Fibroblast of skin of left biceps (primary cell): ENCODE results near the gene KCNH8.

Experiments
- DNase-seq, 2 experiments: peaks; one replicate each; pipeline ENCODE4 v3.0.0-alpha.2; 2013; ENCODE audit warnings: low read depth in 2 of 2

Gene KCNH8

GRCh38 chr3:19250959-19251610 is 102.8 kb downstream of the KCNH8 start:
- DNase-seq = no peak

GRCh38 chr3:19254189-19254588 is 105.9 kb downstream of the KCNH8 start:
- no peak for DNase-seq

GRCh38 chr3:19254784-19255338 is 106.6 kb downstream of the KCNH8 start:
- no peak for DNase-seq

- no peak for DNase-seq
These were observed 108.0 kb downstream of the KCNH8 start for GRCh38 chr3:19256313-19256712.

GRCh38 chr3:19263606-19264005 is 115.3 kb downstream of the KCNH8 start:
- no peak for DNase-seq

DNA sequence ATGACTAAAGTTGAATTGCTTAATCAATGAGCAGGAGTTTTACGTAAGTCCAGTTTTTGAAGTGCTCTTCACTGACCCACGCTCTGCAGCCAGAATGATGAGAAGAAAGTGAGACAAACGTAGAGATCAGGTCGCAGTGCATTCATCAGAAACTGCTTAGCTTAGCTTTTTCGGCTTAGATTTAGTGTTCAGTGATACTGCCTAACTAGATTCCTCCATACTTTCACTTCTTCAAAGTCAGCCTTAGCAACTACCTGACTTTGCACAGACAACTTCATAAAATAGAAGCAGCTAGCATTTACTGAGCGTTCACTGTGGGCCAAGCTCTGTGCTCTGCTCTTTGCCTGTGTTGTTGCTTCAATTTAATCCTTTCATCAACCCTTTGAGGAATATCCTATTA is 116.1 kb downstream of the KCNH8 start:
- DNase-seq = no peak

GRCh38 chr3:19267040-19267439 is 118.7 kb downstream of the KCNH8 start:
- DNase-seq = no peak

GRCh38 chr3:19270481-19270880 is 122.2 kb downstream of the KCNH8 start:
- DNase-seq = no peak

DNA sequence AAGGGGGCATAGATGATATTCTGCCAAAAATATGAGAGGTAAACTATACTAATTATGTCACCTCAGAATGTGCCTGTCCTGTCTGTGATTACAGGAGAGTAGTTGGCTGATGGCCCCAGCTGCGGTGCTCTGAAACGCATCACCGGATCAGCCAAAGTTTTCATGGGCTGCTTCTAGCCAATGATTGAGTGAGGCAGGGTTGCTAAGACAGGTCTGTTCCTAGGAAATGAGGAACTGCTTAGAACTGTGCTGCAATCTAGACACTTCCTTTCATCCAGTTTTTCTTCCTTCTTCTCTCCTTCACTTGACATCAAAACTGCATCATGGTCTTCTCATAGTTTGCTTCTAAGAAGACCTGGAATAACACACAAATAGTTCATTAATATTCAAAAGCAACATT is 124.0 kb downstream of the KCNH8 start:
- DNase-seq = no peak

DNA sequence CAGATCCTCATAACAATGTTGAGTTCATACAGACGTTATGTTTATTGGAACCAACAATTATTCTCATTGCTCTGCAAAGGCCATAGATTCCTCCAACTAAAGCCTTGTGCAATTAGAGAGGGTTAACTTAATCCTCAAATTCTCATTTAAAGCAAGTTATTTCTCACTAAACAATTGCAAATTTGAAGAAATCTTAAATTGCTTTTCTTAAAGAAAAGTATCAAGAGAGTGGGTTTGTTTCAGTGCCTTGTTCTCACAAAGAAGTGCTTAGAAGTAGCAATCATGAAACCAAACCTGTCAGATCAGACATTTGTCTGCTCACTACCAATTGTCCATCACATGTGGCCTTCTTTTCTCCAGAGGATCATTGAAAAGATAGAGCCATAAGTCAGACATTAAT is 124.8 kb downstream of the KCNH8 start:
- no peak for DNase-seq

- no peak for DNase-seq
These were observed 126.3 kb downstream of the KCNH8 start for GRCh38 chr3:19274576-19274975.

DNA sequence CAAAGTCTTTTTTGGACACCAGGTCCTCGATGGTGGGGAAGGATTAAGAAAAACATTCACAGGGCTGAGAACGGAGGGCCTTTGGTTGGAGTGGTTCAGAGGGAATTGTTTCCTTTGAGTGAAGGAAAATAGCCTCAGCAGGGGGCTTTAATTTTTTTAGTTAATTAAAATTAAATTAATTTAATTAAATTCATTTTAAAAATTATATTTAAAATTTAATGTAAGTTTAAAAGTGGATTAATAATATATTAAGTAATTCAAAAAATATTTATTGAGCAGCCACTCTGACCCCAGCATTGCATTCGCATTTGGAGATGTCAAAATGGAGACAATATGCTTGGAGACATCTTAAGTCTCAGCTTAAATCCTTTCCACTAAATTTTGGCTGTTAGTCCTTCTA is 136.7 kb downstream of the KCNH8 start:
- no peak for DNase-seq

DNA sequence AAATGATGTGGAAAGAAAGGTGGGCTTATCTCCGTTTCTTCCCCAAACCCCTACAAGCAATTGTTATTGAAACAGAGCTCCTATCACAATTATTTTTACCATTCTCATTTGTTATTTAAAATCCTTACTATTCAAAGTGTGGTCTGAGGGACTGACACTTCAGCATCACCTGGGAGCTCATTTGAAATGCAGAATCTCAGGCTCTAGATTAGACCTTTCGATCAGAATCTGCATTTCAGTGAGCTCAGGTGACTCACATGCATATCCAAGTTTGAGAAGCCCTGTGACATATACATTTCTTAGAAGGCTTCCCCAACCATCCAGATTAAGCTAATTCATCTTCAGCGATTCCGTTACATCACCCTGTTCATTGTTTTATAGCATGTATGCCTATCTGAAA is 145.0 kb downstream of the KCNH8 start:
- DNase-seq = no peak

- no peak for DNase-seq
These were observed 146.9 kb downstream of the KCNH8 start for GRCh38 chr3:19295208-19295607.

DNA sequence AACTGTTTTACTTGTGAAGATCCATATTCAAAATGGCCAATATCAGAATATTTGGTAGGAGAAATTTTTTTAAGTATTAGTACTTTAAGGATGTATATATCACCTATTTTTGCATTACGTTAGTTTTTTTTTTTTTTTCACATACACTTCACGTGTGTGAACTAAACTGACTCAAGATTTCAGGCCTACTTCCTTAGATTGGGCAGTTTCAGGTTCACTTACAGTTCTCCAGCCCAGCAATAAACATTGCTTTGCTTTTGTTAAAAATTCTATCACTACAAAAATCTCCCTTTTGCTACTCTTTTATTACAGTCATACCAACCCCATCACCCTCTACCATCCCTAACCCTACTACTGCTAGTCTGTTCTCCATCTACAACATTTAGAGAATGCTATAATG is 183.6 kb downstream of the KCNH8 start:
- no peak for DNase-seq

GRCh38 chr3:19334120-19334519 is 185.8 kb downstream of the KCNH8 start:
- DNase-seq = no peak

- no peak for DNase-seq
These were observed 190.5 kb downstream of the KCNH8 start for GRCh38 chr3:19338769-19339168.

DNA sequence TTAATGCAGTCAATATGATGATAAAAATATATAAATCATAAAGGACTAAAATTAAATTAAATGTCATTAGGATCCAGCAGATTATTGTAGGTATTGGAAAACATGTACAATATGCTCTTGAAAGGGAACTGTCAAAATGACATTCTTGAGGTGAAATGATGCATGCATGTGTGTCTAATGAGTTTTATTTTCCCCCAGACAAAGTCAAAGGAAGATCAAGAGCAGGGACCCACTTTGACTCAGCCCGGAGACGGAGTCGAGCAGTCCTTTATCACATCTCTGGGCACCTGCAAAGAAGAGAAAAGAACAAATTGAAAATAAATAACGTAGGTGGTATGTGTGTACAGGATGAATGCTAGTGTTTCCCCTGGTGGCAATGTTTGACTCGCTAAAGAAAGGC is 194.1 kb downstream of the KCNH8 start:
- no peak for DNase-seq

DNA sequence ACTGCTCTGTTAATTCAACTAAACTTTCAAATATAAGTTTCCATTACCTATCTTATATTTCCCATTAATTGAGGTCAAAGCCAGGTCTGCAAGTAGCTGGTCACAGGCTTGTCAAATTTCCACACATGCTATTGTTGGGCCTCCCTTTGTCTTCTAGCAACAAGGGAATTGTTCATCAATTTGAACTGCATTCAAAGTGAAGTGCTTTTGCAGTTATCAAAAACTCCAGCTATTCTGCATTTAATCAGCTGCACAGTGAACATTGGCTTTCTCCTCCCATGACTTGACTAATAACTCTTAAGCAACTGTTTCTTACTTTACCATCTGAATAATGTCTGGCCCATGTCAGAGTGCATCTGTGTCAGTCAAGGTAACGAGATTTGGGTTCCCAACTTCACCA is 198.4 kb downstream of the KCNH8 start:
- no peak for DNase-seq

GRCh38 chr3:19347671-19348070 is 199.4 kb downstream of the KCNH8 start:
- DNase-seq = no peak

- DNase-seq = no peak
These were observed 200.2 kb downstream of the KCNH8 start for GRCh38 chr3:19348500-19348899.

DNA sequence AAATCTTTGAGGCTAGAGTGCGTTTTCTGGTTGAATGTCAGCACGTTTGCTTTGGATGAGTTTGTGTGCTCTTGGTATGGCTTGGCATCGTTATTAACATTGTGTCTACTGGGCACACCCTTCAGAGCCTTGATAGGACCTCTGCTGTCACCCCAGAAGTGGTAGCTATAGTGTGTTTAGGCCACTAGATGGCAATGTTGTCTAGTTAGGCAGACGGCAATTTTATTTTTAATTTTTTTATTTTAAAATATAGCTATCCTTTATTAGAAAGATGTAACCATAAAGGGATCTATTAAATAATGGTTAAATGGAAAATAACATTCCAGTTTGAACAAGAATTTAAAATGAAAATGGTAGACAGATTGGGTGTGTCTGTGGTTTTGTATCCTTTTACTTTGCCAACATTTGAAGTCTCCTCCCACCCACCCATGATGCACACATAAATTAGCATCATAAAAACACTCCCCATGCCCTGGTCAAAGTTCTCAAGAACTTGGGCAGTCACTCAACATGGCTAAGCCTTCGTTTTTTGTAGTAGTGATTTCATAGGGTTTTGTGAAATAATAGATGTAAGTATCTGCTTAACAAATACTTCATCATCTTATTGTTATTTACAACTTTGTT is 200.7 kb downstream of the KCNH8 start:
- no peak for DNase-seq

- no peak for DNase-seq
These were observed 209.6 kb downstream of the KCNH8 start for GRCh38 chr3:19357947-19358346.

DNA sequence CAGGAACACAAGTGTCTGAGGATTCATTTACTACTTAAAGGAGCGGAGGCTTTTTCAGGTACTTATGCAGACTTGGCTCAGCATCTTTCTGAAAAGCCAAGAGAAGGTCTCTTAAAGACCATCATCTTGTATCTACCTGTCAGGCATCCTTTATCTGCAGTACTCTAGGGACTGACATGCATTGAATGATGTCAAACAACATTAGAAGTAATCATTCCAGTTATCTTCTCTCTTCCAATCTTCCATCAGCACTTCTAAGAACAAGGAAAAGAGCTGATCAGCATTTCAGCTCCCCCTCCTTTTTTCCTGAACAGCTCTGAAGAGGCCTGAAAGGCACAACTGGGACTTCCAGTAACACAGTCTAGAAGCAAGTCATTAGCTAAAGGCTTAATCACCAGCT is 214.8 kb downstream of the KCNH8 start:
- DNase-seq = no peak
